Osteoblast (primary cell): Measurements from ENCODE around the gene AIMP1. TPM values are rescaled to one million over a fixed set of nuclear protein-coding genes. Genes with fewer than 3 reads are reported as not detected.

ENCODE experiments used
- DNase-seq: peaks from one replicate; pipeline ENCODE4 v3.0.0; 2011; ENCODE audit warnings: low spot score, mixed read lengths; ENCODE audit not compliant: insufficient read length; ENCODE audit errors: missing footprints
- H2AFZ ChIP-seq: 2 replicates; pipeline ENCODE4 v1.6.0; 2011; ENCODE audit warnings: mild to moderate bottlenecking, low read length
- H3K27ac ChIP-seq: 2 replicates; pipeline ENCODE4 v1.5.1; 2011; ENCODE audit warnings: mild to moderate bottlenecking, low read depth, low read length, moderate library complexity
- H3K27me3 ChIP-seq: 2 replicates; pipeline ENCODE4 v1.6.0; 2012; ENCODE audit warnings: mild to moderate bottlenecking, control low read depth, inconsistent platforms, low read length, moderate library complexity; ENCODE audit not compliant: insufficient read depth
- H3K36me3 ChIP-seq: 2 replicates; pipeline ENCODE4 v1.5.1; 2011; ENCODE audit warnings: mild to moderate bottlenecking, low read length, control low read depth, moderate library complexity; ENCODE audit not compliant: insufficient read depth
- H3K4me1 ChIP-seq: 2 replicates; pipeline ENCODE4 v1.5.1; 2011; ENCODE audit warnings: mild to moderate bottlenecking, low read length, control low read depth, moderate library complexity; ENCODE audit not compliant: insufficient read depth
- H3K4me2 ChIP-seq: 2 replicates; pipeline ENCODE4 v1.6.0; 2011; ENCODE audit warnings: mild to moderate bottlenecking, low read length; ENCODE audit not compliant: insufficient read depth
- H3K4me3 ChIP-seq: fragments of 200-600 bp; sonication (generic); 3 replicates; pipeline ENCODE4 v1.5.1; 2012; ENCODE audit warnings: mild to moderate bottlenecking, low read length, inconsistent platforms; ENCODE audit not compliant: insufficient read depth
- H3K79me2 ChIP-seq: 2 replicates; pipeline ENCODE4 v1.6.0; 2012; ENCODE audit warnings: mild to moderate bottlenecking, low read length, control low read depth, inconsistent platforms; ENCODE audit not compliant: insufficient read depth
- H3K9me3 ChIP-seq: 2 replicates; pipeline ENCODE4 v1.5.1; 2011; ENCODE audit warnings: low read depth, low read length, control low read depth
- H4K20me1 ChIP-seq: 2 replicates; pipeline ENCODE4 v1.6.0; 2012; ENCODE audit warnings: mild to moderate bottlenecking, low read length, control low read depth; ENCODE audit not compliant: insufficient read depth
- CTCF ChIP-seq: IDR thresholded peaks from 2 replicates; pipeline ENCODE4 v1.5.1; 2011; ENCODE audit warnings: mild to moderate bottlenecking, low read depth, low read length, moderate library complexity; ENCODE audit errors: extremely low read depth
- total RNA-seq: library from RNA; depleted of rRNA; stranded (reverse); fragments of >200 nt; gene quantifications from 2 replicates; pipeline ENCODE4 v1.2.3, GENCODE V29; 2012

The AIMP1 gene
- total RNA-seq, 1 donor: 27.9 TPM

- H3K27me3 ChIP-seq: no peaks in the 10 kb centered on the region
Measured at GRCh38 chr4:106297245-106298035, 18.9 kb upstream of the AIMP1 start.

GRCh38 chr4:106299977-106300376 is 16.4 kb upstream of the AIMP1 start:
- H3K4me1 ChIP-seq: peaks cover 12% of the 10 kb centered on the region
- H3K9me3 ChIP-seq: no peaks in the 10 kb centered on the region
- H3K27me3 ChIP-seq: no peaks in the 10 kb centered on the region
- no peak overlapping the region for H3K27ac ChIP-seq
- TF ChIP-seq CTCF: no peak
- no peaks in the 10 kb centered on the region for H4K20me1 ChIP-seq
- H3K4me3 ChIP-seq: no peak overlapping the region
- peaks cover 3% of the 10 kb centered on the region for H3K36me3 ChIP-seq
- H3K79me2 ChIP-seq: peaks cover 6% of the 10 kb centered on the region
- no peak overlapping the region for H3K4me2 ChIP-seq
- H2AFZ ChIP-seq: no peak overlapping the region
- no peak for DNase-seq

More at GRCh38 chr4:106297245-106298035, 18.9 kb upstream of the AIMP1 start:
- no peaks in the 10 kb centered on the region for H4K20me1 ChIP-seq
- H3K4me3 ChIP-seq: no peak overlapping the region
- no peak overlapping the region for H2AFZ ChIP-seq
- peaks cover 18% of the 10 kb centered on the region for H3K36me3 ChIP-seq
- DNase-seq: no peak
- H3K4me2 ChIP-seq: no peak overlapping the region
- no peak for TF ChIP-seq CTCF
- H3K27ac ChIP-seq: no peak overlapping the region
- H3K9me3 ChIP-seq: no peaks in the 10 kb centered on the region
- H3K79me2 ChIP-seq: no peaks in the 10 kb centered on the region
- peaks cover 12% of the 10 kb centered on the region for H3K4me1 ChIP-seq

- no peak for DNase-seq
- H3K27ac ChIP-seq: peak overlapping the region; percentile 64
- peak overlapping the region; percentile 1 for H3K4me2 ChIP-seq
Measured at GRCh38 chr4:106301393-106302061, 14.8 kb upstream of the AIMP1 start.

More at GRCh38 chr4:106301393-106302061, 14.8 kb upstream of the AIMP1 start:
- H3K27me3 ChIP-seq: no peaks in the 10 kb centered on the region
- no peaks in the 10 kb centered on the region for H4K20me1 ChIP-seq
- H3K4me1 ChIP-seq: peaks cover 12% of the 10 kb centered on the region
- H3K9me3 ChIP-seq: no peaks in the 10 kb centered on the region
- no peak overlapping the region for H2AFZ ChIP-seq
- TF ChIP-seq CTCF: no peak
- H3K79me2 ChIP-seq: peaks cover 8% of the 10 kb centered on the region
- peaks cover 2% of the 10 kb centered on the region for H3K36me3 ChIP-seq
- no peak overlapping the region for H3K4me3 ChIP-seq
